ENCODE data around the gene FAM117B. TPM values are rescaled to one million over a fixed set of nuclear protein-coding genes. Genes with fewer than 3 reads are reported as not detected.
"Not testable (repeated sequence)": the region's sequence is repeated elsewhere in the genome, so short reads cannot be mapped to it uniquely, and the experiment has no call there.

The FAM117B gene
- total RNA-seq, 4 donors from 2014 or later = 6.7 to 15.6 (median 9.4) TPM

DNA sequence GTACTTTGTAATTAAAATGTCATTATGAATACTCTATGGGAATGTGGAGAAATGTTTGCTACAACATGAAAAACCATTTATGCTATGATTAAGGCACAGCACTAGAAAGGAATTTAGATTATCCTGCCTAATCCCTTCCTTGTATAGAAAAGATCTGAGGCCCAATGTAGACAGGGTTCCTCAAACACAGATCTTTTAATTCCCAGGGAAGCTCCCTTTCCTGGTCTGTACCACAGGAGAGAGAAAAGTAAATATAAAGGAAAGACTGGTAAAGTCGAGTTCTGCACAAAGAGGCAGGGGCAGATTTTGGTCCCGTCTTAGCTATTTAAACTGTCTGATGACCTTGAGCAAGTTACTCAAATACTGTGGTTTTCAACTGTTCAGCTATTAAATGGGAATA lies 152.1 kb downstream of the FAM117B start:
- WGBS, 2 donors = 31 to 49% methylated on average over 2 of the region's 2 CpGs
- Histone ChIP-seq H3K9me3 (no peaks in the 10 kb centered on the region), H3K4me1 (peaks cover 0 to 5% (median 0%) of the 10 kb centered on the region in 3 donors), H3K27ac (no peak overlapping the region), H3K27me3 (peaks cover 0 to 5% (median 0%) of the 10 kb centered on the region in 4 donors), H3K4me3 (no peak overlapping the region), H3K36me3 (peaks cover 0 to 26% (median 0%) of the 10 kb centered on the region in 3 donors)
- no peak for TF ChIP-seq POLR2A (IDR thresholded peaks at IDR 0.05)
- TF ChIP-seq CTCF (IDR thresholded peaks at IDR 0.05) = no peak
- intact Hi-C loops (cut with DNase I) = no loop called here
- no peak for DNase-seq

DNA sequence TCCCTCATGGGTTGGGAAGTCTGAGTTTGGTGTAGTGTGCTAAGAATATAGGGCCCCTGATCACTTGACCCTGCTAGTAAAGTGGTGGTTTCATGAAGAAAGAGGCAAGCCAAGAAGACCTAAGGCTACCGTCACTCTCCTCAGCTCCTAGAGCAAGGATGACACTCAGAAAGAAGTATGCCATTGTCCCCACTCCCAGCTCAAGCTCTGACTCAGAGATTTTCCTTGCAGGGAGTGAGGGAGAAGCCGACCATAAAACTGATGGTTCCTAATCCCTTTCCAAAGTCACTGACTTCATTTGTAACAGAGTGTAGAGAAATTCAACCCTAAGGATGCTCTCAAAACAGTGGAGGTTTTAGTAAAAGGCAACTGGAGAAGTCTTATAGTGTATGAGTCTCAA lies 155.9 kb downstream of the FAM117B start:
- H3K27ac ChIP-seq = no peak overlapping the region
- H3K36me3 ChIP-seq = peaks cover 0 to 14% (median 0%) of the 10 kb centered on the region in 3 donors
- H3K4me3 ChIP-seq = no peak overlapping the region
- WGBS, 2 donors = 83 to 90% methylated on average over 2 of the region's 2 CpGs
- intact Hi-C loops (cut with DNase I) = no loop called here
- peaks cover 0 to 5% (median 0%) of the 10 kb centered on the region in 4 donors for H3K27me3 ChIP-seq
- peaks cover 0 to 5% (median 0%) of the 10 kb centered on the region in 3 donors for H3K4me1 ChIP-seq
- H3K9me3 ChIP-seq = no peaks in the 10 kb centered on the region
- TF ChIP-seq POLR2A (IDR thresholded peaks at IDR 0.05) (no peak), CTCF (IDR thresholded peaks at IDR 0.05) (no peak)
- no peak for DNase-seq

DNA sequence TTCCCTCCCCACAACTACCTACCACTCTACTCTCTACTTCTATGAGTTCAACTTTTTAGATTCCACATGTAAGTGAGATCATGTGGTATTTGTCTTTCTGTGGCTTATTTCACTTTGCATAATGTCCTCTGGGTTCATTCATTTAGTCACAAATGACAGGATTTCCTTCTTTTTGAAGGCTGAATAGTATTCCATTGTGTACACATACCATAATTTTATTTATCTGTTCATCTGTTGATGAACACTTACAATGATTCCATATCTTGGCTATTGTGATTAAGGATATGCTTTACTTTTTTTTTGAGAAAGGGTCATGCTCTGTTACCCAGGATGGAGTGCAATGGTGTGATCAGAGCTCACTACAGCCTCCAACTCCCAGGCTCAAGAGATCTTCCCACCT lies 163.2 kb downstream of the FAM117B start:
- no peaks in the 10 kb centered on the region for H3K9me3 ChIP-seq
- no peak overlapping the region for H3K4me3 ChIP-seq
- H3K36me3 ChIP-seq = no peaks in the 10 kb centered on the region
- H3K4me1 ChIP-seq = peaks cover 0 to 10% (median 0%) of the 10 kb centered on the region in 3 donors
- H3K27me3 ChIP-seq = no peaks in the 10 kb centered on the region
- H3K27ac ChIP-seq = no peak overlapping the region
- no peak for DNase-seq
- intact Hi-C loops (cut with DNase I) = no loop called here
- TF ChIP-seq CTCF (IDR thresholded peaks at IDR 0.05) (no peak), POLR2A (IDR thresholded peaks at IDR 0.05) (no peak)

GRCh38 chr2:202805911-202806310 lies 171.1 kb downstream of the FAM117B start:
- intact Hi-C loops (cut with DNase I); H3K9me3 ChIP-seq; DNase-seq; H3K4me3 ChIP-seq; H3K27me3 ChIP-seq; H3K27ac ChIP-seq; H3K36me3 ChIP-seq: not testable (repeated sequence)
- peaks cover 0 to 35% (median 17%) of the 10 kb centered on the region in 3 donors for H3K4me1 ChIP-seq
- WGBS, 2 donors = 72 to 84% methylated on average over 8 of the region's 9 CpGs

DNA sequence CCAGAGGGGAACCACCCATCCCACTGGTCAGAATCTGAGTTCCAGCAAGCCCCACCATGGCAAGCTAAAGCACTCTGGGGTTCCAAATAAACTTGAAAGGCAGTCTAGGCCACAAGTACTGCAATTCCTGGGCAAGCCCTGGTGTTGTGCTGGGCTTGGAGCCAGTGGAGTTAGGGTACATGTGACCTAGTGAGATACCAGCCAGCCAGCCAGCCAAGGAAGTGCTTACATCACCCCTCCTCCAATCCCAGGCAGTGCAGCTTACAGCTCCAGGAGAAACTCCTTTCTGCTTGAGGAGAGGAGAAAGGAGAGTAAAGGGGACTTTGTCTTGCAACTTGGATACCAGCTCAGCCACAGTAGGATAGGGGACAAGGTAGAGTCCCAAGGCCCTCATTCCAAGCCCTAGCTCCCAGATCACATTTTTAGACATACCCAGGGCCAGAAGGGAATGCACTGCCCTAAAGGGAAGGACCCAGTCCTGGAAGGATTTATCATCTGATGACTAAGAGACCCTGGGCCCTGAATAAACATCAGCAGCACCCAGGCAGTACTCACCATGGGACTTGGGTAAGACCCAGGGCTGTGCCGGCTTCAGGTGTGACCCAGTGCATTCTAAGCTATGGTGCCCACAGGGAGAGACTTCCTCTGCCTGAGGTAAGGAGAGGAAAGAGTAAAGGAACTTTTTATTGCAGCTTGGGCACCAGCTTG lies 172.8 kb downstream of the FAM117B start:
- H3K36me3 ChIP-seq; H3K27me3 ChIP-seq; DNase-seq; H3K9me3 ChIP-seq; intact Hi-C loops (cut with DNase I); H3K4me3 ChIP-seq: not testable (repeated sequence)
- peaks cover 0 to 25% (median 17%) of the 10 kb centered on the region in 3 donors for H3K4me1 ChIP-seq
- H3K27ac ChIP-seq = peak overlapping the region; percentile 3 to 50 (median 48)
- 50% methylated on average over 1 of the region's 1 CpG; no CpG with 5 or more reads in 1 of the 2 donors for WGBS, 2 donors

DNA sequence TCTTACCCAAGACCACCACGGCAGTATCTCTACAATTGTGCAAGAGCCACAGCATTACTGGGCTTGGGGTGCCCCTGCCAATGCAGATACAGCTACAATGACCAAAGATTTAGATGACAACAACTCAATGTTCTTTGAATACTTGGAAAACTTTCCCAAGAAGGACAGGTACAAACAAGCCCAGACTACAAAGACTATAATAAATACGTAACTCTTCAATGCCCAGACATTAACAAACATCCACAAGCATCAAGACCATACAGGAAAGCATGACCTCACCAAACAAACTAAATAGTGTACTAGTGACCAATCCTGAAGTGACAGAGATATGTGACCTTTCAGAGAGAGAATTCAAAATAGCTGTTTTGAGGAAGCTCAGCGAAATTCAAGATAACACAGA lies 174.0 kb downstream of the FAM117B start:
- intact Hi-C loops (cut with DNase I) = no loop called here

More for the DNA sequence above, 174.0 kb downstream of the FAM117B start:
- H3K36me3 ChIP-seq = peaks cover 0 to 7% (median 0%) of the 10 kb centered on the region in 3 donors
- peaks cover 0 to 5% (median 0%) of the 10 kb centered on the region in 3 donors for H3K9me3 ChIP-seq
- no peak for TF ChIP-seq POLR2A (IDR thresholded peaks at IDR 0.05)
- no peak for TF ChIP-seq CTCF (IDR thresholded peaks at IDR 0.05)
- no peaks in the 10 kb centered on the region for H3K27me3 ChIP-seq
- peak overlapping the region in 3 of 4 donors; percentile 3 to 50 (median 50) for H3K27ac ChIP-seq
- DNase-seq = no peak
- no peak overlapping the region for H3K4me3 ChIP-seq
- WGBS, 2 donors = 58 to 63% methylated on average over 3 of the region's 3 CpGs
- peaks cover 0 to 25% (median 17%) of the 10 kb centered on the region in 3 donors for H3K4me1 ChIP-seq

All from esophagus squamous epithelium (tissue), 5 donors.